HEK293 (cell line): Measurements from ENCODE around the gene FIBP.

Experiments
- BCL11B ChIP-seq: fragments of 450-650 bp; formaldehyde crosslinking; IDR thresholded peaks from 2 replicates; pipeline ENCODE4 v1.5.1; 2016; ENCODE audit warnings: low read depth, missing biosample characterization, missing genetic modification characterization
- CTCF ChIP-seq: fragments of 450-650 bp; formaldehyde crosslinking; IDR thresholded peaks from 2 replicates; pipeline ENCODE4 v1.5.1; 2016; ENCODE audit warnings: missing biosample characterization, missing genetic modification characterization
- FEZF1 ChIP-seq: fragments of 450-650 bp; formaldehyde crosslinking; IDR thresholded peaks from 2 replicates; pipeline ENCODE4 v1.5.1; 2016; ENCODE audit warnings: missing biosample characterization, missing genetic modification characterization
- IKZF3 ChIP-seq: fragments of 450-650 bp; IDR thresholded peaks from 2 replicates; pipeline ENCODE4 v1.5.0; 2018; ENCODE audit warnings: missing biosample characterization, mild to moderate bottlenecking, missing genetic modification characterization, moderate library complexity
- KLF1 ChIP-seq: fragments of 450-650 bp; formaldehyde crosslinking; IDR thresholded peaks from 2 replicates; pipeline ENCODE4 v1.5.1; 2016; ENCODE audit warnings: missing biosample characterization, missing genetic modification characterization
- ZBTB21 ChIP-seq: fragments of 450-650 bp; formaldehyde crosslinking; IDR thresholded peaks from 2 replicates; pipeline ENCODE4 v1.5.1; 2017; ENCODE audit warnings: missing biosample characterization, missing genetic modification characterization
- ZBTB26 ChIP-seq: fragments of 450-650 bp; formaldehyde crosslinking; optimal IDR thresholded peaks from 2 replicates; pipeline ENCODE3; 2016; ENCODE audit warnings: missing biosample characterization, mild to moderate bottlenecking, missing genetic modification characterization
- ZBTB7A ChIP-seq: fragments of 450-650 bp; formaldehyde crosslinking; IDR thresholded peaks from 2 replicates; pipeline ENCODE4 v1.5.1; 2016; ENCODE audit warnings: low read depth, missing biosample characterization, missing genetic modification characterization
- ZIC2 ChIP-seq: fragments of 450-650 bp; formaldehyde crosslinking; IDR thresholded peaks from 2 replicates; pipeline ENCODE4 v1.5.1; 2016; ENCODE audit warnings: missing biosample characterization, missing genetic modification characterization
- ZNF169 ChIP-seq: fragments of 450-650 bp; formaldehyde crosslinking; IDR thresholded peaks from 2 replicates; pipeline ENCODE4 v1.5.1; 2016; ENCODE audit warnings: missing biosample characterization, missing genetic modification characterization
- ZNF184 ChIP-seq: fragments of 450-650 bp; IDR thresholded peaks from 2 replicates; pipeline ENCODE4 v1.5.1; 2018; ENCODE audit warnings: missing biosample characterization, mild to moderate bottlenecking, missing genetic modification characterization
- ZNF24 ChIP-seq: fragments of 450-650 bp; formaldehyde crosslinking; IDR thresholded peaks from 2 replicates; pipeline ENCODE4 v1.5.1; 2016; ENCODE audit warnings: missing biosample characterization, missing genetic modification characterization
- ZNF341 ChIP-seq: fragments of 450-650 bp; formaldehyde crosslinking; IDR thresholded peaks from 2 replicates; pipeline ENCODE4; 2016; ENCODE audit warnings: low read depth, missing biosample characterization, missing genetic modification characterization
- ZNF514 ChIP-seq: fragments of 450-650 bp; formaldehyde crosslinking; IDR thresholded peaks from 2 replicates; pipeline ENCODE4 v1.5.1; 2016; ENCODE audit warnings: missing biosample characterization, missing genetic modification characterization
- ZNF692 ChIP-seq: fragments of 450-650 bp; formaldehyde crosslinking; IDR thresholded peaks from 2 replicates; pipeline ENCODE4 v1.5.1; 2016; ENCODE audit warnings: missing biosample characterization, missing genetic modification characterization
- ZNF777 ChIP-seq: fragments of 450-650 bp; formaldehyde crosslinking; IDR thresholded peaks from 2 replicates; pipeline ENCODE4 v1.5.1; 2017; ENCODE audit warnings: missing biosample characterization, missing genetic modification characterization, borderline replicate concordance
- ZSCAN16 ChIP-seq: fragments of 450-650 bp; formaldehyde crosslinking; IDR thresholded peaks from 2 replicates; pipeline ENCODE4 v1.5.1; 2016; ENCODE audit warnings: missing biosample characterization, missing genetic modification characterization
- TF ChIP-seq, protein P1 (sequence below): fragments of 450-650 bp; formaldehyde crosslinking; IDR thresholded peaks from 2 replicates; pipeline ENCODE4 v1.5.1; 2017; ENCODE audit warnings: missing biosample characterization, missing genetic modification characterization
- TF ChIP-seq, protein P2 (sequence below): fragments of 450-650 bp; formaldehyde crosslinking; IDR thresholded peaks from 2 replicates; pipeline ENCODE4 v1.5.1; 2016; ENCODE audit warnings: missing biosample characterization, missing genetic modification characterization
- TF ChIP-seq, protein P3 (sequence below): fragments of 450-650 bp; formaldehyde crosslinking; conservative IDR thresholded peaks from 2 replicates; pipeline ENCODE4 v1.5.1; 2016; ENCODE audit warnings: low read depth, missing biosample characterization, missing genetic modification characterization
- TF ChIP-seq, protein P4 (sequence below): fragments of 450-650 bp; formaldehyde crosslinking; IDR thresholded peaks from 2 replicates; pipeline ENCODE4 v1.5.1; 2016; ENCODE audit warnings: missing biosample characterization, missing genetic modification characterization
- TF ChIP-seq, protein P5 (sequence below): fragments of 450-650 bp; formaldehyde crosslinking; IDR thresholded peaks from 2 replicates; pipeline ENCODE4 v1.5.1; 2016; ENCODE audit warnings: missing biosample characterization, missing genetic modification characterization

The FIBP gene

DNA sequence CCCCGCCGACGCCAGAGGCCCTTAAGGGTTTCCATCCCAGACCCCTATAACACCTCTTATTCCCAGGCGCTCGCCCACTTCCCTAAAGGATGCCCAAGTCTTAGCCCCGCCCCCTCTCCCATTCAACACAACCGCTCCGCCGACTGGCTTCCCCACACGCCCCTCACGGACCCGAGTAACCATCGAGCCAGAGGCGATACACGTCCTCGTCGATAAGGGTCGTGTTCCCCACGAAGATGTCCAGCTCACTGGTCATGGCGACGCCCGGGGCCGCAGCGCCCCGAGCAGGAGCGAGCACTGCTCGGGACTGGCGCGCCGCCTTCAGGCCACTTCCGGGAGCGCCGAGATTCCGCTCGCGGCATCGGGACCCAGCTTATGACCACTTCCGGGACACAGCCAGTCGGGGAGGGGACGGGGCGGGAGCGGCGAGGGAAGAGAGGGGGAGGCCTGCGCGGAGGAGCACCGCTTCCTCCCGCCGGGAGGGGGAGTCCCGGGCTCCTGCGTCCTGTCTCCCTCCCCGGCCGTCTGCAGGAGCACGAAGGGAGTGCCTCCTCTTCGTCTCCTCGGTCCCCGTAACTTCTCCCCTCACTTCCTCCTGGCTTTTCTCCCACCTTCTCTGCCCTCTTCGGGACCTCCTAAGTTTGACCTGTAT, at the start of gene FIBP (continued):
- peak; percentile 97 for TF ChIP-seq ZBTB26 (tag by site-specific recombination)
- TF ChIP-seq, protein P1, sequence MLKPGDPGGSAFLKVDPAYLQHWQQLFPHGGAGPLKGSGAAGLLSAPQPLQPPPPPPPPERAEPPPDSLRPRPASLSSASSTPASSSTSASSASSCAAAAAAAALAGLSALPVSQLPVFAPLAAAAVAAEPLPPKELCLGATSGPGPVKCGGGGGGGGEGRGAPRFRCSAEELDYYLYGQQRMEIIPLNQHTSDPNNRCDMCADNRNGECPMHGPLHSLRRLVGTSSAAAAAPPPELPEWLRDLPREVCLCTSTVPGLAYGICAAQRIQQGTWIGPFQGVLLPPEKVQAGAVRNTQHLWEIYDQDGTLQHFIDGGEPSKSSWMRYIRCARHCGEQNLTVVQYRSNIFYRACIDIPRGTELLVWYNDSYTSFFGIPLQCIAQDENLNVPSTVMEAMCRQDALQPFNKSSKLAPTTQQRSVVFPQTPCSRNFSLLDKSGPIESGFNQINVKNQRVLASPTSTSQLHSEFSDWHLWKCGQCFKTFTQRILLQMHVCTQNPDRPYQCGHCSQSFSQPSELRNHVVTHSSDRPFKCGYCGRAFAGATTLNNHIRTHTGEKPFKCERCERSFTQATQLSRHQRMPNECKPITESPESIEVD, result no peak
- TF ChIP-seq ZIC2, result no peak
- no peak for TF ChIP-seq FEZF1 (tag by site-specific recombination)
- TF ChIP-seq ZNF24 (tag by site-specific recombination), result 0 out of 2 replicates have a peak, but pooled peaks have one; percentile 28
- TF ChIP-seq BCL11B (tag by site-specific recombination), result 0 out of 2 replicates have a peak, but pooled peaks have one; percentile 45
- TF ChIP-seq ZNF692 (tag by site-specific recombination), result peak; percentile 60
- TF ChIP-seq, protein P2, sequence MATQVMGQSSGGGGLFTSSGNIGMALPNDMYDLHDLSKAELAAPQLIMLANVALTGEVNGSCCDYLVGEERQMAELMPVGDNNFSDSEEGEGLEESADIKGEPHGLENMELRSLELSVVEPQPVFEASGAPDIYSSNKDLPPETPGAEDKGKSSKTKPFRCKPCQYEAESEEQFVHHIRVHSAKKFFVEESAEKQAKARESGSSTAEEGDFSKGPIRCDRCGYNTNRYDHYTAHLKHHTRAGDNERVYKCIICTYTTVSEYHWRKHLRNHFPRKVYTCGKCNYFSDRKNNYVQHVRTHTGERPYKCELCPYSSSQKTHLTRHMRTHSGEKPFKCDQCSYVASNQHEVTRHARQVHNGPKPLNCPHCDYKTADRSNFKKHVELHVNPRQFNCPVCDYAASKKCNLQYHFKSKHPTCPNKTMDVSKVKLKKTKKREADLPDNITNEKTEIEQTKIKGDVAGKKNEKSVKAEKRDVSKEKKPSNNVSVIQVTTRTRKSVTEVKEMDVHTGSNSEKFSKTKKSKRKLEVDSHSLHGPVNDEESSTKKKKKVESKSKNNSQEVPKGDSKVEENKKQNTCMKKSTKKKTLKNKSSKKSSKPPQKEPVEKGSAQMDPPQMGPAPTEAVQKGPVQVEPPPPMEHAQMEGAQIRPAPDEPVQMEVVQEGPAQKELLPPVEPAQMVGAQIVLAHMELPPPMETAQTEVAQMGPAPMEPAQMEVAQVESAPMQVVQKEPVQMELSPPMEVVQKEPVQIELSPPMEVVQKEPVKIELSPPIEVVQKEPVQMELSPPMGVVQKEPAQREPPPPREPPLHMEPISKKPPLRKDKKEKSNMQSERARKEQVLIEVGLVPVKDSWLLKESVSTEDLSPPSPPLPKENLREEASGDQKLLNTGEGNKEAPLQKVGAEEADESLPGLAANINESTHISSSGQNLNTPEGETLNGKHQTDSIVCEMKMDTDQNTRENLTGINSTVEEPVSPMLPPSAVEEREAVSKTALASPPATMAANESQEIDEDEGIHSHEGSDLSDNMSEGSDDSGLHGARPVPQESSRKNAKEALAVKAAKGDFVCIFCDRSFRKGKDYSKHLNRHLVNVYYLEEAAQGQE (tag by site-specific recombination), result no peak
- TF ChIP-seq, protein P3, sequence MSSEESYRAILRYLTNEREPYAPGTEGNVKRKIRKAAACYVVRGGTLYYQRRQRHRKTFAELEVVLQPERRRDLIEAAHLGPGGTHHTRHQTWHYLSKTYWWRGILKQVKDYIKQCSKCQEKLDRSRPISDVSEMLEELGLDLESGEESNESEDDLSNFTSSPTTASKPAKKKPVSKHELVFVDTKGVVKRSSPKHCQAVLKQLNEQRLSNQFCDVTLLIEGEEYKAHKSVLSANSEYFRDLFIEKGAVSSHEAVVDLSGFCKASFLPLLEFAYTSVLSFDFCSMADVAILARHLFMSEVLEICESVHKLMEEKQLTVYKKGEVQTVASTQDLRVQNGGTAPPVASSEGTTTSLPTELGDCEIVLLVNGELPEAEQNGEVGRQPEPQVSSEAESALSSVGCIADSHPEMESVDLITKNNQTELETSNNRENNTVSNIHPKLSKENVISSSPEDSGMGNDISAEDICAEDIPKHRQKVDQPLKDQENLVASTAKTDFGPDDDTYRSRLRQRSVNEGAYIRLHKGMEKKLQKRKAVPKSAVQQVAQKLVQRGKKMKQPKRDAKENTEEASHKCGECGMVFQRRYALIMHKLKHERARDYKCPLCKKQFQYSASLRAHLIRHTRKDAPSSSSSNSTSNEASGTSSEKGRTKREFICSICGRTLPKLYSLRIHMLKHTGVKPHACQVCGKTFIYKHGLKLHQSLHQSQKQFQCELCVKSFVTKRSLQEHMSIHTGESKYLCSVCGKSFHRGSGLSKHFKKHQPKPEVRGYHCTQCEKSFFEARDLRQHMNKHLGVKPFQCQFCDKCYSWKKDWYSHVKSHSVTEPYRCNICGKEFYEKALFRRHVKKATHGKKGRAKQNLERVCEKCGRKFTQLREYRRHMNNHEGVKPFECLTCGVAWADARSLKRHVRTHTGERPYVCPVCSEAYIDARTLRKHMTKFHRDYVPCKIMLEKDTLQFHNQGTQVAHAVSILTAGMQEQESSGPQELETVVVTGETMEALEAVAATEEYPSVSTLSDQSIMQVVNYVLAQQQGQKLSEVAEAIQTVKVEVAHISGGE (tag by site-specific recombination), result peak; percentile 96
- peak; percentile 96 for TF ChIP-seq CTCF (tag by site-specific recombination)
- no peak for TF ChIP-seq ZNF184 (tag by site-specific recombination)
- no peak for TF ChIP-seq ZNF169 (tag by site-specific recombination)
- peak; percentile 52 for TF ChIP-seq IKZF3 (tag by site-specific recombination)
- TF ChIP-seq ZSCAN16 (tag by site-specific recombination), result no peak
- no peak; the same call in 1 of the 2 replicates for TF ChIP-seq ZBTB7A (tag by site-specific recombination)
- peak; percentile 84 for TF ChIP-seq ZBTB21 (tag by site-specific recombination)
- 0 out of 2 replicates have a peak, but pooled peaks have one; percentile 11 for TF ChIP-seq KLF1 (tag by site-specific recombination)
- TF ChIP-seq ZNF341 (tag by site-specific recombination), result peak; percentile 77
- peak; percentile 26; the same call in 1 of the 2 replicates for TF ChIP-seq ZNF777 (tag by site-specific recombination)
- no peak for TF ChIP-seq ZNF514
- TF ChIP-seq, protein P4, sequence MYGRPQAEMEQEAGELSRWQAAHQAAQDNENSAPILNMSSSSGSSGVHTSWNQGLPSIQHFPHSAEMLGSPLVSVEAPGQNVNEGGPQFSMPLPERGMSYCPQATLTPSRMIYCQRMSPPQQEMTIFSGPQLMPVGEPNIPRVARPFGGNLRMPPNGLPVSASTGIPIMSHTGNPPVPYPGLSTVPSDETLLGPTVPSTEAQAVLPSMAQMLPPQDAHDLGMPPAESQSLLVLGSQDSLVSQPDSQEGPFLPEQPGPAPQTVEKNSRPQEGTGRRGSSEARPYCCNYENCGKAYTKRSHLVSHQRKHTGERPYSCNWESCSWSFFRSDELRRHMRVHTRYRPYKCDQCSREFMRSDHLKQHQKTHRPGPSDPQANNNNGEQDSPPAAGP (tag by site-specific recombination), result peak; percentile 77
- TF ChIP-seq, protein P5, sequence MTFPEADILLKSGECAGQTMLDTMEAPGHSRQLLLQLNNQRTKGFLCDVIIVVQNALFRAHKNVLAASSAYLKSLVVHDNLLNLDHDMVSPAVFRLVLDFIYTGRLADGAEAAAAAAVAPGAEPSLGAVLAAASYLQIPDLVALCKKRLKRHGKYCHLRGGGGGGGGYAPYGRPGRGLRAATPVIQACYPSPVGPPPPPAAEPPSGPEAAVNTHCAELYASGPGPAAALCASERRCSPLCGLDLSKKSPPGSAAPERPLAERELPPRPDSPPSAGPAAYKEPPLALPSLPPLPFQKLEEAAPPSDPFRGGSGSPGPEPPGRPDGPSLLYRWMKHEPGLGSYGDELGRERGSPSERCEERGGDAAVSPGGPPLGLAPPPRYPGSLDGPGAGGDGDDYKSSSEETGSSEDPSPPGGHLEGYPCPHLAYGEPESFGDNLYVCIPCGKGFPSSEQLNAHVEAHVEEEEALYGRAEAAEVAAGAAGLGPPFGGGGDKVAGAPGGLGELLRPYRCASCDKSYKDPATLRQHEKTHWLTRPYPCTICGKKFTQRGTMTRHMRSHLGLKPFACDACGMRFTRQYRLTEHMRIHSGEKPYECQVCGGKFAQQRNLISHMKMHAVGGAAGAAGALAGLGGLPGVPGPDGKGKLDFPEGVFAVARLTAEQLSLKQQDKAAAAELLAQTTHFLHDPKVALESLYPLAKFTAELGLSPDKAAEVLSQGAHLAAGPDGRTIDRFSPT, result peak; percentile 47; the same call in 1 of the 2 replicates
